ENCODE results near the gene PHLDB2. TPM values are rescaled to one million over a fixed set of nuclear protein-coding genes. Genes with fewer than 3 reads are reported as not detected.

Gene PHLDB2
- total RNA-seq, 1 experiment from 2014 or later: 60.5 TPM

- POLR2A ChIA-PET: no interaction called here
- H3K4me1 Mint-ChIP-seq (ENCODE audit: low read depth, unreplicated experiment): peaks cover 14% of the 10 kb centered on the region
- no peaks in the 10 kb centered on the region for H3K4me1 ChIP-seq
Measured at GRCh38 chr3:111822804-111823203, 36.3 kb upstream of the PHLDB2 start.

DNA sequence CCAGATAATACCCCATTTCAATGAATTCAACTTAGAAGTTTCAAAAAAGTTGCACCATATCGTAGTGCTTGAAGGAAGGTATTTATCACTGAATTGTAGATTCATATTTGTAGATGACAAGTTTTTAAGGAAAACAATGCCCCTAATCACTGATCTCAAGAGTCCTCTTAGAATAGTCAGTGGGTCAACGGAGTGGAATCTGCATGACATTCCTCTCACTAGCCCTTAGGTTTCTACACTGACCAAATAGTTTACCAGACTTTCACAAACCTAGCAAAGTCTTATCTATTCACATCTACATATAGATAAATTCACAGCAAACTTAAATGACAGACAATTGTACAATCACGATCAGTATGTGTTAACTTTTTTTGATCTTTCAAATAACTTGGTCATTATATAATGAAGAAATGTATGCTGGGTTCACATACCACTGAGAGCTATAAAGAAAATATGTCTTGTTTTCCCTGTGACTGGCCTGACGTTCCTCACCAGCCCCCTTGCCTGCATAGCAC is 35.7 kb upstream of the PHLDB2 start:
- H3K9me3 ChIP-seq: no peaks in the 10 kb centered on the region
- Mint-ChIP-seq H3K4me1 (ENCODE audit: low read depth, unreplicated experiment) (peaks cover 14% of the 10 kb centered on the region), H3K27me3 (ENCODE audit: insufficient read depth, unreplicated experiment) (no peaks in the 10 kb centered on the region), H3K27ac (ENCODE audit: unreplicated experiment) (no peak overlapping the region), H3K36me3 (ENCODE audit: insufficient read depth, unreplicated experiment) (peaks cover 38% of the 10 kb centered on the region), H3K9me3 (ENCODE audit: unreplicated experiment) (peaks cover 9% of the 10 kb centered on the region), H3K4me3 (ENCODE audit: unreplicated experiment) (no peak overlapping the region)
- H3K4me3 ChIP-seq (ENCODE audit: low read depth, low read length): no peak overlapping the region
- CTCF ChIA-PET: no interaction called here
- H3K36me3 ChIP-seq (ENCODE audit: control insufficient read depth, insufficient read depth, low read length): peaks cover 2% of the 10 kb centered on the region; the same call in 1 of the 2 replicates
- no TSS peak for BruUV-seq (replicated peaks)
- H3K27me3 ChIP-seq (replicated peaks; ENCODE audit: control insufficient read depth, insufficient read depth, low read length): no peaks in the 10 kb centered on the region
- no peaks in the 10 kb centered on the region for H3K4me1 ChIP-seq
- DNase-seq: no peak
- TF ChIP-seq CTCF (IDR thresholded peaks at IDR 0.05; ENCODE audit: insufficient read depth in 1 of 2, low read depth in 1 of 2, low read length in 1 of 2, severe bottlenecking in 1 of 2, unreplicated experiment in 1 of 2): no peak
- POLR2A ChIA-PET: no interaction called here
- intact Hi-C loops (cut with micrococcal nuclease; ENCODE audit: unreplicated experiment): no loop called here

More at GRCh38 chr3:111822804-111823203, 36.3 kb upstream of the PHLDB2 start:
- Histone ChIP-seq H3K4me3 (ENCODE audit: low read depth, low read length) (no peak overlapping the region), H3K9me3 (0 out of 2 replicates have a peak, but pooled peaks cover 2% of the 10 kb centered on the region), H3K36me3 (ENCODE audit: control insufficient read depth, insufficient read depth, low read length) (peaks cover 2% of the 10 kb centered on the region; the same call in 1 of the 2 replicates), H3K27me3 (replicated peaks; ENCODE audit: control insufficient read depth, insufficient read depth, low read length) (no peaks in the 10 kb centered on the region)
- Mint-ChIP-seq H3K9me3 (ENCODE audit: unreplicated experiment) (peaks cover 11% of the 10 kb centered on the region), H3K27me3 (ENCODE audit: insufficient read depth, unreplicated experiment) (no peaks in the 10 kb centered on the region), H3K36me3 (ENCODE audit: insufficient read depth, unreplicated experiment) (peaks cover 41% of the 10 kb centered on the region), H3K4me3 (ENCODE audit: unreplicated experiment) (no peak overlapping the region), H3K27ac (ENCODE audit: unreplicated experiment) (no peak overlapping the region)
- DNase-seq: no peak
- CTCF ChIA-PET: no interaction called here
- TF ChIP-seq CTCF (IDR thresholded peaks at IDR 0.05; ENCODE audit: insufficient read depth in 1 of 2, low read depth in 1 of 2, low read length in 1 of 2, severe bottlenecking in 1 of 2, unreplicated experiment in 1 of 2): no peak
- intact Hi-C loops (cut with micrococcal nuclease; ENCODE audit: unreplicated experiment): no loop called here
- no TSS peak for BruUV-seq (replicated peaks)

- intact Hi-C loops (cut with micrococcal nuclease; ENCODE audit: unreplicated experiment): no loop called here
- no peak for TF ChIP-seq CTCF (IDR thresholded peaks at IDR 0.05; ENCODE audit: insufficient read depth in 1 of 2, low read depth in 1 of 2, low read length in 1 of 2, severe bottlenecking in 1 of 2, unreplicated experiment in 1 of 2)
- Histone ChIP-seq H3K36me3 (ENCODE audit: control insufficient read depth, insufficient read depth, low read length) (peaks cover 2% of the 10 kb centered on the region; the same call in 1 of the 2 replicates), H3K4me1 (no peaks in the 10 kb centered on the region), H3K9me3 (no peaks in the 10 kb centered on the region), H3K27me3 (replicated peaks; ENCODE audit: control insufficient read depth, insufficient read depth, low read length) (no peaks in the 10 kb centered on the region), H3K4me3 (ENCODE audit: low read depth, low read length) (no peak overlapping the region)
- ChIA-PET CTCF (no interaction called here), POLR2A (no interaction called here)
- DNase-seq: no peak
- Mint-ChIP-seq H3K4me1 (ENCODE audit: low read depth, unreplicated experiment) (peaks cover 14% of the 10 kb centered on the region), H3K4me3 (ENCODE audit: unreplicated experiment) (no peak overlapping the region), H3K9me3 (ENCODE audit: unreplicated experiment) (peaks cover 9% of the 10 kb centered on the region), H3K27me3 (ENCODE audit: insufficient read depth, unreplicated experiment) (no peaks in the 10 kb centered on the region), H3K27ac (ENCODE audit: unreplicated experiment) (no peak overlapping the region), H3K36me3 (ENCODE audit: insufficient read depth, unreplicated experiment) (peaks cover 34% of the 10 kb centered on the region)
- BruUV-seq (replicated peaks): no TSS peak
Measured at GRCh38 chr3:111824351-111824750, 34.7 kb upstream of the PHLDB2 start.

Data from Caco-2 (cell line).